K562 (cell line): Measurements from ENCODE around the gene RRAS.

ENCODE experiments used
- EZH2 ChIP-seq: IDR thresholded peaks from 2 replicates; pipeline ENCODE4 v1.6.1; 2012; ENCODE audit warnings: low read depth, mild to moderate bottlenecking, inconsistent platforms, low read length, borderline replicate concordance
- ILK ChIP-seq: fragments of 450-650 bp; IDR thresholded peaks from 2 replicates; pipeline ENCODE4 v1.6.1; 2016; ENCODE audit warnings: missing genetic modification characterization, low read depth, mild to moderate bottlenecking, missing compliant biosample characterization, moderate library complexity, borderline replicate concordance
- MTA2 ChIP-seq: fragments of 450-650 bp; IDR thresholded peaks from 2 replicates; pipeline ENCODE4 v1.6.1; 2016; ENCODE audit warnings: low read depth
- POLR2A ChIP-seq: fragments of 450-650 bp; conservative IDR thresholded peaks from 2 replicates; pipeline ENCODE4 v1.6.1; 2016
- RAD21 ChIP-seq, 2 experiments: fragments of 250-450 bp in 1 of 2; fragments of 450-650 bp in 1 of 2; sonication (Bioruptor Pico) in 1 of 2; formaldehyde crosslinking in 1 of 2; IDR thresholded peaks in 1 of 2; conservative IDR thresholded peaks in 1 of 2; 2 replicates each; pipeline versions ENCODE4 v1.4.0 to v1.8.0; 2020 to 2022; ENCODE audit warnings: mild to moderate bottlenecking in 2 of 2, moderate library complexity in 1 of 2
- RBM34 ChIP-seq: fragments of 200-400 bp; formaldehyde crosslinking; IDR thresholded peaks from 2 replicates; pipeline ENCODE4 v1.6.1; 2018; ENCODE audit warnings: low read length, borderline replicate concordance; ENCODE audit not compliant: insufficient read depth
- SIN3B ChIP-seq: fragments of 450-650 bp; IDR thresholded peaks from 2 replicates; pipeline ENCODE4 v1.6.1; 2017; ENCODE audit warnings: low read depth, mild to moderate bottlenecking, moderate library complexity
- SMARCC2 ChIP-seq: fragments of 450-650 bp; IDR thresholded peaks from 2 replicates; pipeline ENCODE4 v1.6.1; 2017; ENCODE audit warnings: antibody characterized with exemption, moderate library complexity, mild to moderate bottlenecking, low read depth
- TBP ChIP-seq: optimal IDR thresholded peaks from 2 replicates; pipeline ENCODE3; 2011; ENCODE audit warnings: low read depth, low read length, improper control_type of control experiment
- ZNF24 ChIP-seq: fragments of 450-650 bp; IDR thresholded peaks from 2 replicates; pipeline ENCODE4 v1.6.1; 2016
- TF ChIP-seq, protein P1 (sequence below): sonication (generic); formaldehyde crosslinking; IDR thresholded peaks from 2 replicates; pipeline ENCODE4 v1.8.1; 2022; ENCODE audit warnings: missing genetic modification reagents

DNA sequence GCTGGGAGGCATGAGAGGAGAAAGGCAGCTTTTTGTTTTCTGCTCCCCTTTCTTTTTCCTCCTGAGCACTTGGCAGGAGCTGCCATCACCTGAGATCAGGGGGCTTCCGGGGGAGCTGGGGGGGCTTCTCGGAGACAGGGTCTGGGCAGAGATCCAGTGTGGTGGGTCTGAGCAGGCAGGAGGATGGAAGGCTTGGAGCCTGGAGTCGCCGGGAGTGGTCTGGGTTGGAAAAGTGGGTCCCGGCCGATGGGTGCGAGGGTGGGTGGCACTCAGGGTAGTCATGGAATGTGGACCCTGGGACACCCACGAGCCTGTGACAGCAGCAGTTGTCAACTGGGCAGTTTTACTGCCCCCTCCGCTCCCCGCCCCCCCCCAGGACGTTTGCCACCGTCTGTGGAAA is 47.2 kb upstream of the RRAS start:
- no peak for TF ChIP-seq EZH2
- TF ChIP-seq RAD21 (CRISPR knock-in tag; conservative IDR thresholded peaks at IDR 0.05 in 1 of 2, IDR thresholded peaks at IDR 0.05 in 1 of 2) = no peak
- no peak for TF ChIP-seq TBP
- TF ChIP-seq RBM34 = no peak
- TF ChIP-seq ILK (tag) = no peak
- TF ChIP-seq ZNF24 = no peak
- no peak for TF ChIP-seq MTA2
- TF ChIP-seq, protein P1, sequence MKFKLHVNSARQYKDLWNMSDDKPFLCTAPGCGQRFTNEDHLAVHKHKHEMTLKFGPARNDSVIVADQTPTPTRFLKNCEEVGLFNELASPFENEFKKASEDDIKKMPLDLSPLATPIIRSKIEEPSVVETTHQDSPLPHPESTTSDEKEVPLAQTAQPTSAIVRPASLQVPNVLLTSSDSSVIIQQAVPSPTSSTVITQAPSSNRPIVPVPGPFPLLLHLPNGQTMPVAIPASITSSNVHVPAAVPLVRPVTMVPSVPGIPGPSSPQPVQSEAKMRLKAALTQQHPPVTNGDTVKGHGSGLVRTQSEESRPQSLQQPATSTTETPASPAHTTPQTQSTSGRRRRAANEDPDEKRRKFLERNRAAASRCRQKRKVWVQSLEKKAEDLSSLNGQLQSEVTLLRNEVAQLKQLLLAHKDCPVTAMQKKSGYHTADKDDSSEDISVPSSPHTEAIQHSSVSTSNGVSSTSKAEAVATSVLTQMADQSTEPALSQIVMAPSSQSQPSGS = no peak
- no peak for TF ChIP-seq SIN3B
- no peak for TF ChIP-seq SMARCC2
- no peak for TF ChIP-seq POLR2A
